ENCODE results near the gene PITX1. TPM values are rescaled to one million over a fixed set of nuclear protein-coding genes. Genes with fewer than 3 reads are reported as not detected.

PITX1 gene
- total RNA-seq, 3 donors from 2014 or later, result 0.15 to 2.1 (median 0.33) TPM

DNA sequence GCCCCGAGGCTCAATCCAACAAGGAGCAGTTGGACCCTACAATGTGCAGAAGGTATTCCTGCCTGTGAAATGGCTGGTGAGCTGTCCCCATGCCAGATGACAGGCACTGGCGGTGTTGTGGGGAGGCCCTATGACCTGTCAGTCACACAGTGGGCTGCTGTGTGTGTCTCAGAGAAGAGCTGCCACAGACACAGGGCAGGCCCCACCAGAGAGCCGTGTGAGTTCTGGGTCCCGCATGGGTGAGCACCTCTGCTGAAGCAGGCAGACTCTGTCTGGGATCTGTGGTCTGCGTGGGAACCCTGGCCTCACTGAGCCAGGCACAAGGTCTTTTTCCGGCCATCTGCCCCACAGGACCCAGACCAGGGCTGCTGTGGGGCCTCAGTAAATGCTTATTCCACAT, 37.3 kb upstream of the PITX1 start:
- Histone ChIP-seq H3K4me3 (no peak overlapping the region), H3K27ac (no peak overlapping the region), H3K36me3 (no peaks in the 10 kb centered on the region), H3K9me3 (no peaks in the 10 kb centered on the region), H3K4me1 (no peaks in the 10 kb centered on the region), H3K27me3 (no peaks in the 10 kb centered on the region)
- no peak for DNase-seq (ENCODE audit: low spot score in 2 of 2)
- TF ChIP-seq POLR2AphosphoS5 (IDR thresholded peaks at IDR 0.05) (no peak), POLR2A (IDR thresholded peaks at IDR 0.05) (no peak)
- TF ChIP-seq, protein P1, sequence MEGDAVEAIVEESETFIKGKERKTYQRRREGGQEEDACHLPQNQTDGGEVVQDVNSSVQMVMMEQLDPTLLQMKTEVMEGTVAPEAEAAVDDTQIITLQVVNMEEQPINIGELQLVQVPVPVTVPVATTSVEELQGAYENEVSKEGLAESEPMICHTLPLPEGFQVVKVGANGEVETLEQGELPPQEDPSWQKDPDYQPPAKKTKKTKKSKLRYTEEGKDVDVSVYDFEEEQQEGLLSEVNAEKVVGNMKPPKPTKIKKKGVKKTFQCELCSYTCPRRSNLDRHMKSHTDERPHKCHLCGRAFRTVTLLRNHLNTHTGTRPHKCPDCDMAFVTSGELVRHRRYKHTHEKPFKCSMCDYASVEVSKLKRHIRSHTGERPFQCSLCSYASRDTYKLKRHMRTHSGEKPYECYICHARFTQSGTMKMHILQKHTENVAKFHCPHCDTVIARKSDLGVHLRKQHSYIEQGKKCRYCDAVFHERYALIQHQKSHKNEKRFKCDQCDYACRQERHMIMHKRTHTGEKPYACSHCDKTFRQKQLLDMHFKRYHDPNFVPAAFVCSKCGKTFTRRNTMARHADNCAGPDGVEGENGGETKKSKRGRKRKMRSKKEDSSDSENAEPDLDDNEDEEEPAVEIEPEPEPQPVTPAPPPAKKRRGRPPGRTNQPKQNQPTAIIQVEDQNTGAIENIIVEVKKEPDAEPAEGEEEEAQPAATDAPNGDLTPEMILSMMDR (IDR thresholded peaks at IDR 0.05), result no peak
- intact Hi-C loops (cut with DNase I; ENCODE audit: low total_unique reads), result no loop called here

DNA sequence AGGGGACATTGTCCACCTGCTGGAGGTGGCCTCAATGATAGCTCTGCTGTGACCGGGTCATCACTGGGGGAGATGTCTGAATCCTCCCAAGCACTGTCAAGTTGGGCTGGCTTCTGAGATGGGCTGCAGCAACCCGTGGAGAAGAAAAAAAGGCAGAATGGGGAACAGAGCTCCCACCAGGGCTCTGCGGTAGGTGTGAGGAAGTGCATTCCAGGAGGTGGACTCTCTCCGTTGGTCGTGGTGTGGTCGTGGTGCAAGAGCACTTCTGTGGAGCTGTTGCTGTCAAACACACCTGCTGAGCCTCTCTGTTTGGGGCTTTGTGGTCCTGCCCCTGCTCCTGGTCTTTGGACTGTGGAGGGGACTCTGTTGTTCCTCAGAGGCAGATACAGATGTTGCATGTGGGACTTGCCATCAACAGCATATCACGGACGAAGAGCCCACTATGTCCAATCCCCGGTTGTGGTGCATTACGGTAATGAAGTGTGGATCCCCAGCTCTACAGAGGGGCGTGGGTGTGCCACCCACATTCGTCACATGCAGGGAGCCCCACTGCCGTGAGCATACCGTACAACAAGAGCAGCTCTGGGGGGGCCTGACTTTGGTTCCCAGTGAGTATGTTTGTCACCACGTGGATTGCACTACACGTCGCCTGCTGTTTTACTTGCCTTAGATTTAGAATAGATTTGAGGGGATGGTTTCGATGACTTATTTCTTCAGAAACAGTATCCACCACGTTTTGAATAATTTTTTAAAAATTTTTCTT, 36.0 kb upstream of the PITX1 start:
- no peaks in the 10 kb centered on the region for H3K27me3 ChIP-seq
- no peaks in the 10 kb centered on the region for H3K9me3 ChIP-seq
- TF ChIP-seq POLR2AphosphoS5 (IDR thresholded peaks at IDR 0.05) (no peak), POLR2A (IDR thresholded peaks at IDR 0.05) (no peak)
- TF ChIP-seq, protein P1 (IDR thresholded peaks at IDR 0.05), result no peak
- no peaks in the 10 kb centered on the region for H3K36me3 ChIP-seq
- H3K4me3 ChIP-seq, result no peak overlapping the region
- H3K27ac ChIP-seq, result no peak overlapping the region
- H3K4me1 ChIP-seq, result no peaks in the 10 kb centered on the region
- intact Hi-C loops (cut with DNase I; ENCODE audit: low total_unique reads), result no loop called here
- DNase-seq (ENCODE audit: low spot score in 2 of 2), result no peak

DNA sequence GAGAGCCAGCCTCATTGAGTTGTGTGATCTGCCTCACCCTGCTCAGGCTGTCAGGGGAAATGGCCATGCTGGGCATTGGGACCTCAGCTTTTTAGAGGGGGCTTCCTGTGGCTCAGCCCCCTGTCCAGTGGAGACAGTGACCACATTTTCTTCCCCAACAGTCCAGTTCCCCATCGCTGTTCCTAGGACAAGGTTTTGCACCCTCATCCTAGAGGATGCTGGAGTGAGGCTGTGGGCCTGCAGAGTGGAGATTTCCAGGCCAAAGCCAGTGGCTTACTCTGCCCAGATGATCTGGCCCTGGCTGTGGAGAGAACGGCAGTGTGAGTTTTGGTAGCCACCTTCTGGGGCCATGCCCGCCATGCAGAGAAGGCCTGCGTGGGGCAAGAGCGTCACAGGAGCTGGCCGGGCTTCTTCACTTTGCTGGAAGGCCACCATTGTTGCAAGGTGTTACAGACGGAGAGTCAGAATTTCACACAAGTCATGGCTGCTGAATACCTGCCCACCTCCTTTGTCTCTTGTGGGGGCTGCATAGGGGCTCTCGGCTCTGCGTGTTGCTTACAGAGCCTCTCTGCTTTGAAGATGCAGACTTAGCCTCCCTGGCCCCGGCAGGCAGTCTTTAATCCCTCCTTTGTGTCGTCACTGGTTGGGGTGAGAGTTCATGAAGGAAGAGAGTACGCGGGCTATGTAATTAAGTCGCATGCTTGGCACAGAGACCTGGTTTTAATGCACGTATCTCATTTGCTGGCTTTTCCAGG, 35.2 kb upstream of the PITX1 start:
- no peak for DNase-seq (ENCODE audit: low spot score in 2 of 2)
- H3K9me3 ChIP-seq, result no peaks in the 10 kb centered on the region
- H3K27ac ChIP-seq, result no peak overlapping the region
- TF ChIP-seq, protein P1 (IDR thresholded peaks at IDR 0.05), result no peak
- no peak for TF ChIP-seq POLR2AphosphoS5 (IDR thresholded peaks at IDR 0.05)
- no peaks in the 10 kb centered on the region for H3K36me3 ChIP-seq
- intact Hi-C loops (cut with DNase I; ENCODE audit: low total_unique reads), result no loop called here
- no peaks in the 10 kb centered on the region for H3K4me1 ChIP-seq
- H3K27me3 ChIP-seq, result no peaks in the 10 kb centered on the region
- H3K4me3 ChIP-seq, result no peak overlapping the region

DNA sequence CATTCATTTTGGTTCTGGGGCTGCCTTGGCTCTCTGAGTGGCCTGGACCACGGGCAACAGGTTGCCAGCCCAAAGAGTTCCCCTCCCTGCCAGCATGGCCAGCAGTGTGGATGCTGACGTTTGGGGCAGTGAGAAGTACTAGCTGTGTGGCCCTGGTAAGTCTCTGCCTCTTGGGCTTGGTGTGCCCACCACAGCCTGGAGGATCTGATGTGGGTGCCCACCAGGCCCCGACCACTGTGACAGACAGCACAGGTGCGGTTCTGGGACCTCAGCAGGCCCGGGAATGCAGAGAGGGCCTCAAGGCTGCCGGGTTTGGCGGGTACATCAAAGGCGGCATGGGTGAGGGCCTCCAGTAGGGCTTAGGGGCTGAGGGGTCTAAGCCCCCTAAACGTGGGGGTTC, 33.6 kb upstream of the PITX1 start:
- no peak for DNase-seq (ENCODE audit: low spot score in 2 of 2)
- TF ChIP-seq POLR2AphosphoS5 (IDR thresholded peaks at IDR 0.05), result no peak
- Histone ChIP-seq H3K27ac (no peak overlapping the region), H3K36me3 (no peaks in the 10 kb centered on the region), H3K4me1 (no peaks in the 10 kb centered on the region), H3K27me3 (no peaks in the 10 kb centered on the region), H3K9me3 (no peaks in the 10 kb centered on the region), H3K4me3 (no peak overlapping the region)
- intact Hi-C loops (cut with DNase I; ENCODE audit: low total_unique reads), result no loop called here

DNA sequence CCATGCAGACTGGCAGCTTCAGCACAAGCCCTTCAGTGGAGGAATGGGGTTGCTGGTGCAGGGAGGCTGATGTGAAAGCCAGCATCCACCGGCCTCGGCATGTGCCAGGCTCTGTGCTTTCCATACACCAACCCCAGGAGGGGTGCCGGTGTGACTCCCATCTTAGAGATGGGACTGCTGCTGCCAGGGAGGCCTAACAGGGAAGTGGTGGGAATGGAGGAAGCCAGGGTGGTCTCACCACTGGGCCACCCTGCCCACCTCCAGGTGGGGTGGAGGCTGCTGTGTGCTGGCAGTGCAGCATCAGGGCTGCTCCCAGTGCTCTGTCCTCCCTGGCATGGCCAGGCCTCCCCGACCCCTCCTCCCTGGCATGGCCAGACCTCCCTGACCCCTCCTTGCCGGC, 32.8 kb upstream of the PITX1 start:
- TF ChIP-seq, protein P1 (IDR thresholded peaks at IDR 0.05), result no peak
- TF ChIP-seq POLR2A (IDR thresholded peaks at IDR 0.05), result no peak
- no peak for TF ChIP-seq POLR2AphosphoS5 (IDR thresholded peaks at IDR 0.05)
- intact Hi-C loops (cut with DNase I; ENCODE audit: low total_unique reads), result no loop called here
- no peak for DNase-seq (ENCODE audit: low spot score in 2 of 2)

More for the DNA sequence above, 32.8 kb upstream of the PITX1 start:
- Histone ChIP-seq H3K27ac (no peak overlapping the region), H3K36me3 (no peaks in the 10 kb centered on the region), H3K4me3 (no peak overlapping the region), H3K9me3 (no peaks in the 10 kb centered on the region), H3K27me3 (no peaks in the 10 kb centered on the region), H3K4me1 (no peaks in the 10 kb centered on the region)
